NCI-H345 treated with DMSO at 0.1 percent for 48 hours (cell line): ENCODE data around the gene MYL7.
"Not testable (repeated sequence)": the region's sequence is repeated elsewhere in the genome, so short reads cannot be mapped to it uniquely, and the experiment has no call there.

Experiments
- DNase-seq: peaks from one replicate; lab custom pipeline; 2025; ENCODE audit not compliant: unreplicated experiment; lab: John Stamatoyannopoulos, UW

The MYL7 gene

GRCh38 chr7:44172352-44172751, 31.2 kb upstream of the MYL7 start:
- no peak for DNase-seq

GRCh38 chr7:44171901-44172300, 30.8 kb upstream of the MYL7 start:
- not testable (repeated sequence) for DNase-seq

GRCh38 chr7:44167920-44168319, 26.8 kb upstream of the MYL7 start:
- no peak for DNase-seq

- DNase-seq: no peak
These were observed 22.5 kb upstream of the MYL7 start for GRCh38 chr7:44163591-44163990.

- no peak for DNase-seq
These were observed 21.8 kb upstream of the MYL7 start for GRCh38 chr7:44162785-44163395.

GRCh38 chr7:44162179-44162578, 21.0 kb upstream of the MYL7 start:
- DNase-seq: no peak

- DNase-seq: no peak
These were observed 20.2 kb upstream of the MYL7 start for GRCh38 chr7:44161371-44161770.

- DNase-seq: no peak
These were observed 18.9 kb upstream of the MYL7 start for GRCh38 chr7:44159824-44160630.

GRCh38 chr7:44158873-44159631, 17.9 kb upstream of the MYL7 start:
- DNase-seq: no peak

GRCh38 chr7:44158096-44158872, 17.2 kb upstream of the MYL7 start:
- DNase-seq: no peak

- no peak for DNase-seq
These were observed 16.3 kb upstream of the MYL7 start for GRCh38 chr7:44157116-44158080.

- no peak for DNase-seq
These were observed 15.4 kb upstream of the MYL7 start for GRCh38 chr7:44156453-44157010.

- no peak for DNase-seq
These were observed 14.4 kb upstream of the MYL7 start for GRCh38 chr7:44155191-44156185.

GRCh38 chr7:44154703-44155102, 13.6 kb upstream of the MYL7 start:
- no peak for DNase-seq

GRCh38 chr7:44153948-44154335, 12.8 kb upstream of the MYL7 start:
- DNase-seq: no peak

GRCh38 chr7:44152971-44153947, 12.1 kb upstream of the MYL7 start:
- DNase-seq: no peak

- DNase-seq: no peak
These were observed 10.8 kb upstream of the MYL7 start for GRCh38 chr7:44151956-44152355.
